Measurements from ENCODE around the gene SPATA32.

SPATA32 gene

DNA sequence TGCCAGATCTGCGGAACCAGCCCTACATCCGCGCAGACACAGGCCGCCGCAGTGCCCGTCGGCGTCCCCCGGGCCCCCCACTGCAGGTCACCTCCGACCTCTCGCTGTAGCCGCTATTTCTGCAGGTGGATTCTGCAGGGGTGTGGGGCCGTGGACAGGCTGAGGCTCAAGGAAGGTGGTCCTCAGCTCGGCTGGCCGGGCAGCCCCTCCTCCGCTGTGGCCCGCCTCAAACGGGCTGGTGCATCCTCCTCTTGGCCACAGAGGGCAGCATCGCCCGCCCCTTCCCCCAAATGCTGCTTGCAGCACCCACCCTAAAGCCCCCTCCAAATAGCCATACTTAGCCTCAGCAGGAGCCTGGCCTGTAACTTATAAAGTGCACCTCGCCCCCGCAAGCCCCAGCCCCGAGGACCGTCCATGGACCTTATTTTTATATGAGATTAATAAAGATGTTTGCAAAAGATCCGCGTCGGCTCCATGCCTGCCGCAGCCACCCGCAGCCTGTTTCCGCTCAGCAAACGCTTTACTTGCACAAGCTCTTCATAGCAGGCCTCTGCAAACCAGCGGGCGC is 14.9 kb downstream of the SPATA32 start:
- DNase-seq (ENCODE audit: low read depth in 2 of 2), result no peak

DNA sequence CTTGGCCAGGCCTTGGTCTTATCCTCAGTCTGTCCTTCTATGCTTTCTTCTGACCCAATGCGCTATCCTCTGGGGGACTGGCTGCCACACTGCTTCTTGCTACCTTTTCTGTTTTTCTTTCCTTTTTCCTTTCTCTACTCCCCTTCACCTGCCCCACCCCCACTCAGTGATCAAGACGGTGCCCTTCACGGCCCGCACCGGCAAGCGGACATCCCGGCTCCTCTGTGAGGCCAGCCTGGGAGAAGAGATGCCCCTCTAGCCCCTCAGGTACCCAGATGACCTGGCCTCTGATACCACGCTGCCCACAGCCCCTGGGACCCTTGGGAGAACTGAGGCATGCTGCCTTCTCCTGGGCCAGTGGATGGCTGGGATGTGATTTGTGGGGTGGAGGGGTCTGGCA is 15.6 kb downstream of the SPATA32 start:
- no peak for DNase-seq (ENCODE audit: low read depth in 2 of 2)

DNA sequence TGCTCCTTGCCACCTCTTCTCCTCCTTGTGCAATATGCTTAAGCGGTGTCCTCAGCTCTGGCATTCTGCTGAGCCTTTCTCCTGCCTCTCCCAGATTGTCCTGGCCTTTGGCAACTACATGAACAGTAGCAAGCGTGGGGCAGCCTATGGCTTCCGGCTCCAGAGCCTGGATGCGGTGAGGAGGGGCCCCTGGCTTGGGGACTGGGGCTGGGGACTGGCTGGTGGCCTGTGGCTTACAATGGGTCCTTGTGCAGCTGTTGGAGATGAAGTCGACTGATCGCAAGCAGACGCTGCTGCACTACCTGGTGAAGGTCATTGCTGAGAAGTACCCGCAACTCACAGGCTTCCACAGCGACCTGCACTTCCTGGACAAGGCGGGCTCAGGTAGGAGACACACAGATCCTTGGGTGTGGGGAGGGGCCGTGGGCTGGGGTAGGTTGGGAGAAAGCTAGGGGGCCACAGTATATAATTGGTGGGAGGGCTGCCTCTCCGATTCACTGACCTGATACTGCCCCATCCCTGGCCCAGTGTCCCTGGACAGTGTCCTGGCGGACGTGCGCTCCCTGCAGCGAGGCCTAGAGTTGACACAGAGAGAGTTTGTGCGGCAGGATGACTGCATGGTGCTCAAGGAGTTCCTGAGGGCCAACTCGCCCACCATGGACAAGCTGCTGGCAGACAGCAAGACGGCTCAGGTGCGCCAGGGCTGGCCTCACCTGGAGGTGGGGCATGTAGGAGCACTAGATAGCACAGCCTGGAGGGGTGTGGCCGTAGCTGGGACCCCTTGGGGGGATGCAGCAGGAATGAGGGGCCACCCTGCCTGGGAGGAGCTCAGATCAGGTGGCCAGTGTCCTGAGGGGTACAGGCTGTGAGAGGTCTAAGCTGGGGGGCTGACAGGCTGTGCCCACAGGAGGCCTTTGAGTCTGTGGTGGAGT is 16.9 kb downstream of the SPATA32 start:
- no peak for DNase-seq (ENCODE audit: low read depth in 2 of 2)

DNA sequence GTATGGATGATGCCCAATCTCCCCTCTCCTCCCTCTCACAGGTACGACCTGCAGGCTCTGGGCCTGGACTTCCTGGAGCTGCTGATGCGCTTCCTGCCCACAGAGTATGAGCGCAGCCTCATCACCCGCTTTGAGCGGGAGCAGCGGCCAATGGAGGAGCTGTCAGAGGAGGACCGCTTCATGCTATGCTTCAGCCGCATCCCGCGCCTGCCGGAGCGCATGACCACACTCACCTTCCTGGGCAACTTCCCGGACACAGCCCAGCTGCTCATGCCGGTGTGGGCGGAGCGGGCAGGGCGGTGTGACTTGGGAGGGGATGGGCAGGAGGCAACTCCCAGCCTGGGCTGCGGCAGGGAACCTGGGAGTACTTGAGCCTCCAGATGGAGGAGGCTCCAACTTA is 18.1 kb downstream of the SPATA32 start:
- no peak for DNase-seq (ENCODE audit: low read depth in 2 of 2)

DNA sequence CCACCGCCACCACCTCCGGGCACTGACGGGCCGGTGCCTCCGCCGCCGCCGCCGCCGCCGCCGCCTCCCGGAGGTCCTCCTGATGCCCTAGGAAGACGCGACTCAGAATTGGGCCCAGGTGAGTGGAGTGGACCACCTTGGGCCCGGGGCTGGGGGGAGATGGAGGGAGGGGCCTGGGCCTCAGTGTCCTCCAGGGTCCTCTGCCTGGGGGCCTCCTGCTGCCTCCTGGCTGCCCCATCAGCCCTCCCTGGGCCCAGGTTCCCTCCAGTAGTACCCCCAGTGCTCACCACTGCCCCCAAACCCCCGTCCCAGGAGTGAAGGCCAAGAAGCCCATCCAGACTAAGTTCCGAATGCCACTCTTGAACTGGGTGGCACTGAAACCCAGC is 19.9 kb downstream of the SPATA32 start:
- no peak for DNase-seq (ENCODE audit: low read depth in 2 of 2)

DNA sequence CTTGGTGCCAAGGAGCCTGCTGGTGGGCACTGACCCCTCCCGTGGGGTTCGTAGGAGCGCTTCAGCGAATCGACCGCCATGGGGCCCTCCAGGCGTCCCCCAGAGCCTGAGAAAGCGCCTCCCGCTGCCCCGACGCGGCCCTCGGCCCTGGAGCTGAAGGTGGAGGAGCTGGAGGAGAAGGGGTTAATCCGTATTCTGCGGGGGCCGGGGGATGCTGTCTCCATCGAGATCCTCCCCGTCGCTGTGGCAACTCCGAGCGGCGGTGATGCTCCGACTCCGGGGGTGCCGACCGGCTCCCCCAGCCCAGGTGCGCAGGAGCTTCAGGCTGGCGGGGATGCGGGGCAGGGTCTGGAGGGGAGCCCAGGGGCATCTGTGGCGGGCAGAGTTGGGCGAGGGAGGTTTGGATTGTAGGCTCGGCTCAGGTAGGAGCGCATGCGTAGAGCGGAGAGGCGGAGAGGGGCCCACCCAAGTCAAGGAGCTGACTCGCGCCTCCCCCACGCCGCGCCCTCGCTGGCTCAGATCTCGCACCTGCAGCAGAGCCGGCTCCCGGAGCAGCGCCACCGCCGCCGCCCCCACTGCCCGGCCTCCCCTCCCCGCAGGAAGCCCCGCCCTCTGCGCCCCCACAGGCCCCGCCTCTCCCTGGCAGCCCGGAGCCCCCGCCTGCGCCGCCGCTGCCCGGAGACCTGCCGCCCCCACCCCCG is 20.4 kb downstream of the SPATA32 start:
- no peak for DNase-seq (ENCODE audit: low read depth in 2 of 2)

DNA sequence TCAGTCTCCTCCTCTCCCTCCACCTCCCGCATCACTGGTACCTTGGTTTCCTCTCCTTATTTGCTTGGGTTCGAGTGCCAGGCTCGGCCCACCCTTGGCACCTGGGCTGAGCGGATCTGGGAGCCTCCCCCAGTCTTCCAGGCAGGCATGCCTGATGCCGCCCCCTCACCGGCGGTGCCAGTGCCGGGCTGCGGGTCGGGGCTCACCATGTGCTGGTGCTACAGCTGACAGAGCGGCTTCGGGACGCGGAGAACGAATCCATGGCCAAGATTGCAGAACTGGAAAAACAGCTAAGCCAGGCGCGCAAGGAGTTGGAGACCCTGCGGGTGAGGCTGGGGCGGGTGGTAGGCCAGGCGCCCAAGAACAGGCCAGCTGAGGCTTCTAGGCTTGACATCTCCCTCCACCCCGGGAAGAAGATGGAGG is 21.0 kb downstream of the SPATA32 start:
- DNase-seq (ENCODE audit: low read depth in 2 of 2), result no peak

DNA sequence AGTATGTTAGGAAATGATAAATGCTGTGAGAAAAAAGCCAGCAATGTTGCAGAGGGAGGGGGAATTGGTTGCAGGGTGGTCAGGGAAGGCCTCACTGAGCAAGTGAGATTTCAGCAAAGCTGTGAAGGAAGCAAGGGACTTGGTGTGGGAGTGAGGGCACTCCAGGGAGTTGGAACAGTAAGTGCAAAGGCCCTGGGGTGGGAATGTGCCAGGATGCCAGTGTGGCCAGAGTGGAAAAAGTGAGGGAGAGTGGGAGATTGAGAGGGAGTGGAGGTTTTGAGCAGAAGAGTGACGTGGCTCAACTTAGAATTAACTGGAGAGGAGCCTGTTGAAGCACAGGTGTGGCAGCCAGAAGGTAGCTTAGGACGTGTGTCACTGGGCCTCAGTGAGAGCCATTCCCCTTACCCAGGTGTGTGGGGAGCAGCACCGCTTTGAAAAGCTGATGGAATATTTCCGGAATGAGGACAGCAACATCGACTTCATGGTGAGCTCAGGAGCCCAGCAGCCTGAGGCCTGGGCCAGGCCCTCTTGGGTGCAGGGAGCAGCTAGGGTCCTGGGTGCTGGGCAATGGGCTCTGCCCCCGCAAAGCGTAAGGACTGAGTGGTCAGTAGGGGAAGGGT is 23.6 kb downstream of the SPATA32 start:
- DNase-seq (ENCODE audit: low read depth in 2 of 2), result no peak

DNA sequence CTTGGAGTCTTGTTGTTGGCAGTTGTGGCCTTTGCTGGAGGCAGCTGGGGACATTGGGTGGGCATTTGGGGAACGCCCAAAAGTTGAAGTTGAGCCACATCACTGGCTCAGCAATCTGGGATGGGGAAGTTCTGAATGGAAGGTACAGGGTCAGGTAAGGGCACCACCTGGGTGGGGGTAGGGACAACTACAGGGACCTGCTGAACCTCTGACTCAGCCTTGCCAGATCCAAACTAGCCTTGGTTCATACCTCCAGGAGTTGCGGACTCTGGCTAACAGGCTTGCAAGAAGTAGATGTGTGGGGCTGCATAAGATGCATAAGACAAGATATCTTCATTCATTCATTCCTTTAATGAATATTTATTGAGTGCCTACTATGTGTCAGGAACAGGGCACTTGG is 24.2 kb downstream of the SPATA32 start:
- no peak for DNase-seq (ENCODE audit: low read depth in 2 of 2)

DNA sequence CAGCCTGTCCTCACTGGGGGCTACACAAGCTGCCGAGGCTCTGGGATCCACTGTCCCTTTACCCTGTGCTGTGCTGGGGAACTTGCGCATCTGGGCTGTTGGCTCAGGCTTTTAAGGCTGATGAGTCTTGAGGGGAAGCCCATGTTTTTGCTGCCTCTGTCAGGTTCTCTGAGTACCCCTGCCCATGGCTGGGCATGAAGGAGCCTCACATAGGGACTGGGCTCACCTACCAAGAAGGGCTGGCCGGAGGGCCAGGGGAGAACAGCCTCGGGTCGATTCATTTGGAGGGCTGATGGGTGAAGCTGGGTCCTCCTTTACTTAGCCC is 25.6 kb downstream of the SPATA32 start:
- no peak for DNase-seq (ENCODE audit: low read depth in 2 of 2)

DNA sequence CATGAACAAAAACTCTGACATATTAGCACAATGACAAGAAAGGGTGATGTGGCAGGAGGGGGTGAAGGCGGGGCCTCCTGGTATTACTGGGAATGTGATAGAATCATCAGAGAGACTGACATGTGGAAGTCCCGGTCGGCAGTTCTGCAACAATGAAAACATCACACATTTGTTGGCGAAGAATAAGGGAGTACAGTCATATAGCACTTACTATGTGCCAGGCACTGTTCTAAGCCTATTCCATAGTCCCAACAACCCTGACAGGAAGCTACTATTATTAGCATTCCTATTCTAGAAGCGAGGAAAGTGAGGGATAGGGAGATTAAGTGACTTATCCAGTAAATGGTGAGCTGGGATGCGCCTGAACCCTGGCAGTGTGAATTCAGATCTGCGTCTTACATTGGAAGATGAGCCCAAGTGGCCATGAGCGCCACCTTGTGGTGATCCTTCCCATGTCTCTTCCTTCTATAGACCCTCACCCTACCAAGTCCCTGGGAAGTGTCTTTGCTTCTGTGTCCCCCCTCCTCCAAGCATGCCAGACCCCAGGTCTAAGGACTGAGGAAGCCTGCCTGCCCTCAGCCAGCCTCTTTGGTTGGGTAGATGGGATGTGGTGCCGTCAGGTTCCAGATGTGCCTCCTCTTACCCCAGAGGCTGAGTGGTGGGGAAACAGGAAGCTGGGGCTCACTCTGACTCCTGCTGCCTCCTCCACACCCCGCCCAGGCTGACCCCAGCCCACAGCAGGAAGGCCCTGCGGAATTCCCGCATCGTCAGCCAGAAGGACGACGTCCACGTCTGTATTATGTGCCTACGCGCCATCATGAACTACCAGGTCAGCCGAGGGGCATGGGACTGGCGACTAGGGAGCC is 26.2 kb downstream of the SPATA32 start:
- peak; percentile 67 to 72 for DNase-seq (ENCODE audit: low read depth in 2 of 2)

DNA sequence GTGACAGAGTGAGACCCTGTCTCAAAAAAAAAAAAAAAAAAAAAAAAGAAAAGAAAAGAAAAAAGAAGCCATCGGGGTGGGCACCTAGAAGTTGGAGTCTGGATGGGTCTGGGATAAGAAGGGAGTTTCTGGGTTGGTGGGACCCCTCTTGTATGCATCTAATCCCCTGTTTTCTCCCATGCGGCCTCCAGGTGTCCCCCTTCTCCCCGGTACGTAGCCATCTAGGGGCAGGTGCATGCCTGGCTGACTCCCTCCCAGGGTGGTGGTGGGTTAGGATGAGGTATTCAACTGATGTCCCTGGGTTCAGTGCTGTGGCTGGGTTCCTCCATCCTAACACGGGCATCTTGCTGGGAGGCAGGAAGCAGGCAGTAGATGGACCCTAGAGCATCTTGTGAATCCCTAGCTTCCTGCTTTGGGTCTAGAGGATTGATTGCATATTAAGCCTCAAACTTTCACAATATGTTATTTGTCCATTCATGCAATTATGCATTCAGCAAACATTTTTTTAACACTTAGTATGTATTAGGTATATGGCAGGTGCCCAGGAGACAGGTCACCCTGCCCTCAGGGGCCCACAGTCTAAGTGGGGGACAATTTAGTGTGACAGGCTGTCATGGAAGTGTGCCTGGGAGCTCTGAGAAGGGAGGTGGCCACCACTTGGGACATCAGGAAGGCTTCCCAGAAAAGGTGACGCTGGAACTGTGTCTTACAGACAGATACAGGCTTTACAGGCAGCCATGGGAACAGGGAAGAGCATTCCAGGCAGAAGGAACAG is 27.1 kb downstream of the SPATA32 start:
- DNase-seq (ENCODE audit: low read depth in 2 of 2), result peak in 1 of 2 donors; percentile 32

DNA sequence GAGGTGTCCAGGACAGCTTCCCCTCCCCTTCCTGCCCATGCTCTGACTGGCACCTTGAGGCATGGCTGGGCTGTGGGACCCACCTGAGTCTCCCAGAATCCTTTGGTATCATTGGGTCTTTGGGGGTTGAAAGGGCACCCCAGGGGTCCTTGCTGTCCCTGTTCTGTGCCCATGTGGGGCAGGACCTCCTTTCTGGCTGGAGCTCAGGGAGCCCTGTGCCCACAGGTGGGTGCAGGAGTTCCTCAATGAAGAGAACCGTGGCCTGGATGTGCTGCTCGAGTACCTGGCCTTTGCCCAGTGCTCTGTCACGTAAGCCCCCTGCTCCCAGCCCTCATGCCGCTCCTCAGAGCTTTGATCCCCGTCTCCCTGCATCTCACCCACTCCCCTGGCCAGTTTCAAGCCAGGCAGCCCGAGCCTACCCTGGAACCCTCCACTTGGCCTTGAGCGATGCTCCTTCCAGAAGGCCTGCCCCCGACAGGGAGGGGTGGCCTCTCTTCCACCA is 28.4 kb downstream of the SPATA32 start:
- DNase-seq (ENCODE audit: low read depth in 2 of 2), result no peak

DNA sequence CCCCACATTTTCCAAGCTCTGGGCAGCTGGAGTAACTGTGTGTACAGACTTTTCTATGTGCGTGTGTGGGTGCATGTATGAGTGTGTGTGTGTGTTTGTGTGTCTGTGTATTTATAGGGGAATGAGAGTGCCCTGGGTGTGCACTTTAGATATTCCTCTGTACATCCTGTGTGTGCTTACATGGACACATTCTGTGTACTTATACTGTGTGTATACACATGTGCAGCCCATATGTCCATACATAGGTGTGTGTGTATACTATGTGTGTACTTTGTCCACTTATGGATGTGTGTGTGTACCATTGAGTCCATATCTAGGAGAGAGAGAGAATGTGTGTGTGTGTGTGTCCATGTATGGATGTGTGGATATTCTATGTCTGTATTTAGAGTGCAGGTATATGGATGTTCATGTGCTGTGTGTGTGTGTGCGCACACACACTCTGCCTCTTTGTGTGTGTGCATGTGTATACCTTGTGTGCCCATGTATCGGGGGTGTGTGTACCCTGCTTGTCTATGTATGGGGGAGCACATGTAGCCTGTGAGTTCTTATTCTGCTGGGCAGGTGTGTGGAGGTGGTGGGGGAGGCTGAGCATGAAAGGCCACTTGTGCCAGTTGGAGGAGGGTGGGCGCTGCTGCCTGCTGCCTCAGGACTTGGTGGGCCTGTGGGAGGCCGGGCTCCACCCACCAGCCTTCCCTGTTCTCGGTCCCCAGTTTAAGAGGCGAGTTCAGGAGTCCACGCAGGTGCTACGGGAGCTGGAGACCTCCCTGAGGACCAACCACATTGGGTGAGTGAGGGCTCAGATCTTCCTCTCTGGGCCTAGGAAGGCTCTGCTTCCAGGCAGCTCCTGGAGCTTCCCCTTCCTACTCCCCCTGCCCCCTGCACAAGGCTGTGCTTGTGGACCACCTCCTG is 29.1 kb downstream of the SPATA32 start:
- no peak for DNase-seq (ENCODE audit: low read depth in 2 of 2)

DNA sequence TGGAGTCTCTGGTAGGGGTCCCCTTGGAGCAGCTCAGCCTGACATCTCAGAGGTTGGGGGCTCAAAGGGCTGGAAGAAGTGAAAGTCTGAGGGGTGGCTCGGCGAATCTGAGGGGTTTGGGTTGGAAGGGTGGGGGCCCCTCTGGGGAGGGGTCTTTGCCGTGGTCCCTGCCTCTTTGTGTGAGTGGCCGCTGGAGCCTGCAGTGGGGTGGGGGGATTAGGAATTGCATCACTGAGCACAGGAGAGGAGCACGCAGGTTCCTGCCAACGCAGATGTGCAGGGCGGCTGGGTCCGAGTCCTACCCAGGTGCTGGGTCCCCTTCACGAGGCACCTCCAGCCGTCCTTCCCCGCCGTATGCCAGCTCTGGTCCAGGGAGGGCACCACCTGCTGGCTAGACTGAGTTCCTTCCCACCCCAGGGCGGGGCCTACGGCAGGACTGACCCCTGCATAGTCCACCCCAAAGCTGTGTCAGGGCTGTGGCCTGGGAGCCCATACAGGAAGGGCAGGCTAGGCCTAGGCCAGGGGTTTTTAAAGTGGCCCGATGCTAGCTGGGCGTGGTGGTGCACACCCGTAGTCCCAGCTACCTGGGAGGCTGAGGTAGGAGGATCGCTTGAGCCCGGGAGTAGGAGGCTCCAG is 30.3 kb downstream of the SPATA32 start:
- DNase-seq (ENCODE audit: low read depth in 2 of 2), result no peak

DNA sequence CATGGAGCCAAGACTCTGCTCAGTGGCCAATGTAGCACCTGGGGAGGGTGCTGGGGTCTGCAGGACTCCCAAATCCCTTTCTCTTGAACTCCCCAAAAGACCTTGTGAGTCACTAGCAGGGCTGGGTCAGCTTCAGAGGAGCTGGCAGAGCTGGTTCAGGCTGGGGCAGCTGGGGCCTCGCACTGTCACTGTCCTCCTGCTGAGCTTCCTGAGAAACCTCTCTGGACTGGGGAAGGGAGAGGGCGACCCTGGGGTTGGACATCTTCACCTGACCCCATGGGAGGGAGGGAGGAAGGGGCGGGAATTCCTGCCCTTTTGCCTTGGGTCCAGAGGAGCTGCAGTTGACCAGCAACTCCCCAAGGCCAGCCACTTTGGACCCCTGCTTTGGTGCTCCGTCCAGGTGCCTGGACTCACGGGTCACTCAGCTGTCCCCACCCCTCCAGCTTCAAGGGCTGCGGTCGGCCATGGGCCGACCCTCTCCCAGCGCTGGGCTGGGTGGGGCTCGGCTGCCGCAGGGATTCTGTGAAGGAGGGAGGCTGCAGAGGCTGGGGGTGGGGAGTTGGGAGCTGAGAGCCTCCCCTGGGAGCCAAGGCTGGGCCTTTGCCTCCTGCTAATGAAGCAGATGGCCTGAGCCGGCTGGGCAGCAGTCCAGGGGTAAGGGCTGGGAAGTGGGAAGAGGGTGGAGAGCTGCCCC is 31.0 kb downstream of the SPATA32 start:
- no peak for DNase-seq (ENCODE audit: low read depth in 2 of 2)

DNA sequence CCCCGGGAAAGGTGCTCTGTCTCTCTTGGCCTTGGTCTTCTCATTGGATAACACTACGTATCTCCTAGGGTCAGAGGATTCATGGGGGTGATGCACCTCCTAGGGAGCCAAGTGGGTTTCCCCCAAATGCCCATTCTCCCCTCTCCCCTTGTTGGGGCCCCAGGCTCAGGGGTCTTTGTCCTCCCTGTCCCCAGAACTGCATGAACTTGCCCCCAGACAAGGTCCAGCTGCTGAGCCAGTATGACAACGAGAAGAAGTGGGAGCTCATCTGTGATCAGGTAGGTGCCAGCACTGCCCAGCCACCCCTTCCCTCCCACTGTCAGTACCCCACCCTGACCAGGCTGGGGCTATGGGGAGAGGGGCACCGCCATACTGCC is 31.5 kb downstream of the SPATA32 start:
- no peak for DNase-seq (ENCODE audit: low read depth in 2 of 2)

DNA sequence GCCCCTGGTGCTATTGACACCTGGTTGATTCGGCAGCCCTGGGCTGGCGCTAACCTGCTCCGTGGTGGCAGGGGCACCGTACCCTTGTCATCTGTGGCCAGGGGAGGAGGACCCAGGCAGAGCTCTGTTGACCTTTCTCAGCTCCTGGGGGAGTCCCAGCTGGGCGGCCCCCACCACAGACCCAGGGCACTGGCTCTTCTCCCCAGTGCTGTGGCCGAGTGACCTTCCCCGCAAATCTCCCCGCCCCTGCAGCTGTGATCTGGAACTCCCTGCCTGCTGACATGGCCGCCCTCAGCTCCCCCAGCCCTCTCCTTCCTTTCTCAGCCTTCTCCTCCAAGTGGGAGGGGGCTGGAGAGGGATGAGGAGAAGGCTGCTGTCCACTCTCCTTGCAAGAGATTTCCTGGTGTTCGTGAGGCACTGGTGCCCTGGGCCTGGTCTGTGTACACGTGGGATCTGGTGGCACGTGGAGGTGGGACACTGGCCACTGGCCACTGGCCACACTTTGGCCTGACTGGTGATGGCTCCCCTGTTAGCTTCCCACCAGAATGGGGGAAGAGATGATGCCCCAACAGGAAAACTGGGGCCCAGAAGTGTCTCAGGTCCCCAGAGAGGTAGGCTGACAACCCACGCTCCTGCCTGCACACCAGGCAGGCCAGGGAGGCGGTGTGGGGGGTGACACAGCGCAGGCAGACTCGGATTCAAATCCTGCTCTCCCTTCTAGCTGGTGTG is 32.0 kb downstream of the SPATA32 start:
- DNase-seq (ENCODE audit: low read depth in 2 of 2), result peak in 1 of 2 donors; percentile 57
